HG02885 (cell line): ENCODE measurements around the gene TMEM120A.

Source experiments
- ATAC-seq: cut with Tn5 transposase; IDR thresholded peaks from one replicate; pipeline ENCODE4 v1.9.1; 2021; ENCODE audit warnings: mild to moderate bottlenecking; ENCODE audit not compliant: unreplicated experiment, poor library complexity

The TMEM120A gene

GRCh38 chr7:75982306-75983064 is 11.9 kb downstream of the TMEM120A start:
- ATAC-seq: no peak

- no peak for ATAC-seq
These were observed 12.7 kb downstream of the TMEM120A start for GRCh38 chr7:75981453-75982305.

- ATAC-seq: no peak
These were observed 13.3 kb downstream of the TMEM120A start for GRCh38 chr7:75981203-75981452.

GRCh38 chr7:75980430-75981202 is 13.8 kb downstream of the TMEM120A start:
- ATAC-seq: no peak

- no peak for ATAC-seq
These were observed 14.5 kb downstream of the TMEM120A start for GRCh38 chr7:75979759-75980429.

- ATAC-seq: no peak
These were observed 16.7 kb downstream of the TMEM120A start for GRCh38 chr7:75977743-75978142.

GRCh38 chr7:75971961-75972763 is 22.2 kb downstream of the TMEM120A start:
- ATAC-seq: no peak

GRCh38 chr7:75971309-75971960 is 23.0 kb downstream of the TMEM120A start:
- ATAC-seq: no peak

- ATAC-seq: no peak
These were observed 24.5 kb downstream of the TMEM120A start for GRCh38 chr7:75969704-75970498.

GRCh38 chr7:75969182-75969581 is 25.2 kb downstream of the TMEM120A start:
- ATAC-seq: no peak

GRCh38 chr7:75968561-75969001 is 25.8 kb downstream of the TMEM120A start:
- no peak for ATAC-seq

GRCh38 chr7:75968012-75968411 is 26.4 kb downstream of the TMEM120A start:
- ATAC-seq: no peak

- ATAC-seq: no peak
These were observed 26.9 kb downstream of the TMEM120A start for GRCh38 chr7:75967487-75967997.

- ATAC-seq: no peak
These were observed 27.3 kb downstream of the TMEM120A start for GRCh38 chr7:75967055-75967454.

- ATAC-seq: no peak
These were observed 28.0 kb downstream of the TMEM120A start for GRCh38 chr7:75966190-75966961.

- ATAC-seq: no peak
These were observed 28.8 kb downstream of the TMEM120A start for GRCh38 chr7:75965617-75966016.

GRCh38 chr7:75963381-75963995 is 30.9 kb downstream of the TMEM120A start:
- no peak for ATAC-seq
